K562 (cell line): ENCODE data around the gene PPP1R37. TPM values are rescaled to one million over a fixed set of nuclear protein-coding genes. Genes with fewer than 3 reads are reported as not detected.

ENCODE experiments used
- BCOR ChIP-seq: fragments of 450-650 bp; IDR thresholded peaks from 2 replicates; pipeline ENCODE4 v1.6.1; 2016
- ETV1 ChIP-seq: fragments of 450-650 bp; conservative IDR thresholded peaks from 2 replicates; pipeline ENCODE4 v1.6.1; 2016; ENCODE audit warnings: missing genetic modification characterization, control low read depth, low read depth, missing compliant biosample characterization
- FOXK2 ChIP-seq, 2 experiments: fragments of 450-650 bp; IDR thresholded peaks in 1 of 2; conservative IDR thresholded peaks in 1 of 2; 2 replicates each; pipeline ENCODE4 v1.6.1; 2016; ENCODE audit warnings: low read depth in 2 of 2, mild to moderate bottlenecking in 1 of 2
- HNRNPH1 ChIP-seq: fragments of 200-400 bp; formaldehyde crosslinking; optimal IDR thresholded peaks from 2 replicates; pipeline ENCODE3; 2017; ENCODE audit warnings: low read depth, mild to moderate bottlenecking, low read length, moderate library complexity
- KAT2B ChIP-seq: IDR thresholded peaks from one replicate; pipeline ENCODE4 v1.6.1; 2012; ENCODE audit warnings: low read depth, mild to moderate bottlenecking, control low read depth, inconsistent platforms, low read length, moderate library complexity
- KAT7 ChIP-seq: sonication (generic); formaldehyde crosslinking; IDR thresholded peaks from 2 replicates; pipeline ENCODE4 v1.8.0; 2022; ENCODE audit warnings: missing genetic modification reagents, mild to moderate bottlenecking, borderline replicate concordance
- KLF10 ChIP-seq: fragments of 250-450 bp; sonication (Bioruptor Pico); IDR thresholded peaks from 2 replicates; pipeline ENCODE4 v1.6.1; 2021; ENCODE audit warnings: matching md5 sums
- MCM3 ChIP-seq: fragments of 450-650 bp; IDR thresholded peaks from 2 replicates; pipeline ENCODE4 v1.6.1; 2016
- MTA1 ChIP-seq: fragments of 450-650 bp; IDR thresholded peaks from 2 replicates; pipeline ENCODE4 v1.6.1; 2017; ENCODE audit warnings: borderline replicate concordance
- POLR2AphosphoS2 ChIP-seq: IDR thresholded peaks from 2 replicates; pipeline ENCODE4 v1.6.1; 2012; ENCODE audit warnings: low read length, improper control_type of control experiment
- POLR2B ChIP-seq: fragments of 450-650 bp; IDR thresholded peaks from 2 replicates; pipeline ENCODE4 v1.6.1; 2018; ENCODE audit warnings: low read depth; ENCODE audit not compliant: partially characterized antibody
- SRF ChIP-seq, 2 experiments: fragments of 250-450, 450-650 bp in 1 of 2; sonication (Bioruptor Pico) in 1 of 2; sonication (generic) in 1 of 2; formaldehyde crosslinking; IDR thresholded peaks; 2 replicates each; pipeline versions ENCODE4 v1.5.0 to v1.5.1; 2020 to 2022; ENCODE audit warnings: mild to moderate bottlenecking in 1 of 2, missing genetic modification reagents in 1 of 2
- TBP ChIP-seq: optimal IDR thresholded peaks from 2 replicates; pipeline ENCODE3; 2011; ENCODE audit warnings: low read depth, low read length, improper control_type of control experiment
- TGIF2 ChIP-seq: sonication (generic); formaldehyde crosslinking; IDR thresholded peaks from 2 replicates; pipeline ENCODE4 v1.8.1; 2022; ENCODE audit warnings: mild to moderate bottlenecking, missing genetic modification reagents, moderate library complexity
- ZC3H4 ChIP-seq: sonication (generic); formaldehyde crosslinking; IDR thresholded peaks from 2 replicates; pipeline ENCODE4 v1.9.0; 2021; ENCODE audit warnings: missing genetic modification reagents, borderline replicate concordance
- ZNF232 ChIP-seq: sonication (generic); formaldehyde crosslinking; IDR thresholded peaks from 2 replicates; pipeline ENCODE4 v1.8.0; 2022; ENCODE audit warnings: mild to moderate bottlenecking, missing genetic modification reagents
- ZNF77 ChIP-seq: fragments of 250-450 bp; sonication (Bioruptor Pico); IDR thresholded peaks from 2 replicates; pipeline ENCODE4 v1.5.0; 2020
- polyA plus RNA-seq, 8 experiments: library from polyadenylated mRNA; depleted of rRNA in 4 of 8; stranded (reverse) in 5 of 8; unstranded in 3 of 8; fragments of >200 nt; fragmentation: Nextera tagmentation in 2 of 8; fragmentation: Illumina TruSeq in 1 of 8; extraction: Ambion mirVana in 2 of 8; extraction: Trizol in 1 of 8; gene quantifications; 2 replicates each; pipeline versions ENCODE4 v1.2.1 to v1.2.3, GENCODE V29; 2011 to 2014; ENCODE audit warnings: inconsistent platforms in 1 of 8, missing spikeins in 1 of 8
- total RNA-seq, 7 experiments: library from RNA; depleted of rRNA in 6 of 7; stranded (reverse); fragments of >200 nt in 6 of 7; fragmentation: Illumina TruSeq in 2 of 7; extraction: Trizol in 2 of 7; gene quantifications; 2 replicates each; pipeline versions ENCODE4 v1.2.1 to v1.2.3, GENCODE V29; 2011 to 2021; ENCODE audit warnings: low replicate concordance in 1 of 7
- TF ChIP-seq, protein P1 (sequence below): sonication (generic); formaldehyde crosslinking; IDR thresholded peaks from 2 replicates; pipeline ENCODE4 v1.8.0; 2022; ENCODE audit warnings: mild to moderate bottlenecking, low read depth, missing genetic modification reagents
- TF ChIP-seq, protein P2 (sequence below): fragments of 250-450 bp; sonication (Bioruptor Pico); IDR thresholded peaks from 2 replicates; pipeline ENCODE4 v1.9.0; 2021; ENCODE audit warnings: mild to moderate bottlenecking
- TF ChIP-seq, protein P3 (sequence below): fragments of 450-650 bp; IDR thresholded peaks from 2 replicates; pipeline ENCODE4 v1.6.1; 2018; ENCODE audit not compliant: partially characterized antibody
- TF ChIP-seq, protein P4 (sequence below): fragments of 250-450 bp; sonication (Bioruptor Pico); IDR thresholded peaks from 2 replicates; pipeline ENCODE4 v1.8.0; 2022; ENCODE audit warnings: inconsistent platforms
- TF ChIP-seq, protein P5 (sequence below): sonication (generic); IDR thresholded peaks from 2 replicates; pipeline ENCODE4 v1.6.1; 2016

The PPP1R37 gene
- total and polyA plus RNA-seq, 9 of the 15 experiments (the other 6 are each of a cell fraction or from before 2014, with no cell fraction given): 0.04 to 20.3 (median 7.3) TPM

DNA sequence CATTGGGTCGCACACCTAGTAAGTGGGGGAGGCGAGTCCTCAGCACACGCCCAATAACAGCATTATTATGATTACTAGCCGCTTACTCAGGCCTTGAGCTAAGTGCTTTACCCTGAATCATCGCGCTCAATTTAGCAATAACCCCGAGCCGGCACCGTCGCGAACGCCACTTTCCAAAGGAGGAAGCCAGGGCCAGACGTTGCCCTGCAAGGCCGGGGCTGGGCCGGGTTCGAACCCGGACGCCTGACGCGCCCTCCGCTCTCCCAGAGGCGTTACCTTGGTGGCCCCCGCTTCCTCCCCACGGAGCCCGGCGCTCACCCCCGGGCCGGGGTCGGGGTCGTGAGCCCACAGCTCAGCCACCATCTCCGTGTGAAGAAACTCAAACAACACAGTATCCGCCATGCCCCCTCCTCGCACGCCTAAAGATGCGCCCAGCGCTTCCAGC lies 84.9 kb downstream of the PPP1R37 start, which contains the start of gene TRAPPC6A (continued):
- TF ChIP-seq, protein P1, sequence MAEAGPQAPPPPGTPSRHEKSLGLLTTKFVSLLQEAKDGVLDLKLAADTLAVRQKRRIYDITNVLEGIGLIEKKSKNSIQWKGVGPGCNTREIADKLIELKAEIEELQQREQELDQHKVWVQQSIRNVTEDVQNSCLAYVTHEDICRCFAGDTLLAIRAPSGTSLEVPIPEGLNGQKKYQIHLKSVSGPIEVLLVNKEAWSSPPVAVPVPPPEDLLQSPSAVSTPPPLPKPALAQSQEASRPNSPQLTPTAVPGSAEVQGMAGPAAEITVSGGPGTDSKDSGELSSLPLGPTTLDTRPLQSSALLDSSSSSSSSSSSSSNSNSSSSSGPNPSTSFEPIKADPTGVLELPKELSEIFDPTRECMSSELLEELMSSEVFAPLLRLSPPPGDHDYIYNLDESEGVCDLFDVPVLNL (CRISPR knock-in tag): no peak
- TF ChIP-seq ZNF232 (no peak), MTA1 (no peak), KAT7 (CRISPR knock-in tag) (peak; percentile 54; the same call in 1 of the 2 replicates), ETV1 (tag) (no peak), TBP (peak; percentile 43), ZNF77 (CRISPR knock-in tag) (no peak), FOXK2 (conservative IDR thresholded peaks at IDR 0.05 in 1 of 2, IDR thresholded peaks at IDR 0.05 in 1 of 2; ENCODE audit: low read depth in 2 of 2) (no peak), KAT2B (no peak), KLF10 (CRISPR knock-in tag) (no peak), POLR2AphosphoS2 (no peak), MCM3 (no peak), ZC3H4 (CRISPR knock-in tag) (no peak), HNRNPH1 (no peak), POLR2B (peak; percentile 61), SRF (CRISPR knock-in tag; IDR thresholded peaks at IDR 0.05) (no peak), BCOR (no peak), TGIF2 (no peak)
- TF ChIP-seq, protein P2, sequence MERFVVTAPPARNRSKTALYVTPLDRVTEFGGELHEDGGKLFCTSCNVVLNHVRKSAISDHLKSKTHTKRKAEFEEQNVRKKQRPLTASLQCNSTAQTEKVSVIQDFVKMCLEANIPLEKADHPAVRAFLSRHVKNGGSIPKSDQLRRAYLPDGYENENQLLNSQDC: no peak
- TF ChIP-seq, protein P3, sequence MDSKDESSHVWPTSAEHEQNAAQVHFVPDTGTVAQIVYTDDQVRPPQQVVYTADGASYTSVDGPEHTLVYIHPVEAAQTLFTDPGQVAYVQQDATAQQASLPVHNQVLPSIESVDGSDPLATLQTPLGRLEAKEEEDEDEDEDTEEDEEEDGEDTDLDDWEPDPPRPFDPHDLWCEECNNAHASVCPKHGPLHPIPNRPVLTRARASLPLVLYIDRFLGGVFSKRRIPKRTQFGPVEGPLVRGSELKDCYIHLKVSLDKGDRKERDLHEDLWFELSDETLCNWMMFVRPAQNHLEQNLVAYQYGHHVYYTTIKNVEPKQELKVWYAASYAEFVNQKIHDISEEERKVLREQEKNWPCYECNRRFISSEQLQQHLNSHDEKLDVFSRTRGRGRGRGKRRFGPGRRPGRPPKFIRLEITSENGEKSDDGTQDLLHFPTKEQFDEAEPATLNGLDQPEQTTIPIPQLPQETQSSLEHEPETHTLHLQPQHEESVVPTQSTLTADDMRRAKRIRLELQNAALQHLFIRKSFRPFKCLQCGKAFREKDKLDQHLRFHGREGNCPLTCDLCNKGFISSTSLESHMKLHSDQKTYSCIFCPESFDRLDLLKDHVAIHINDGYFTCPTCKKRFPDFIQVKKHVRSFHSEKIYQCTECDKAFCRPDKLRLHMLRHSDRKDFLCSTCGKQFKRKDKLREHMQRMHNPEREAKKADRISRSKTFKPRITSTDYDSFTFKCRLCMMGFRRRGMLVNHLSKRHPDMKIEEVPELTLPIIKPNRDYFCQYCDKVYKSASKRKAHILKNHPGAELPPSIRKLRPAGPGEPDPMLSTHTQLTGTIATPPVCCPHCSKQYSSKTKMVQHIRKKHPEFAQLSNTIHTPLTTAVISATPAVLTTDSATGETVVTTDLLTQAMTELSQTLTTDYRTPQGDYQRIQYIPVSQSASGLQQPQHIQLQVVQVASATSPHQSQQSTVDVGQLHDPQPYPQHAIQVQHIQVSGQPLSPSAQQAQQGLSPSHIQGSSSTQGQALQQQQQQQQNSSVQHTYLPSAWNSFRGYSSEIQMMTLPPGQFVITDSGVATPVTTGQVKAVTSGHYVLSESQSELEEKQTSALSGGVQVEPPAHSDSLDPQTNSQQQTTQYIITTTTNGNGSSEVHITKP: no peak
- TF ChIP-seq, protein P4, sequence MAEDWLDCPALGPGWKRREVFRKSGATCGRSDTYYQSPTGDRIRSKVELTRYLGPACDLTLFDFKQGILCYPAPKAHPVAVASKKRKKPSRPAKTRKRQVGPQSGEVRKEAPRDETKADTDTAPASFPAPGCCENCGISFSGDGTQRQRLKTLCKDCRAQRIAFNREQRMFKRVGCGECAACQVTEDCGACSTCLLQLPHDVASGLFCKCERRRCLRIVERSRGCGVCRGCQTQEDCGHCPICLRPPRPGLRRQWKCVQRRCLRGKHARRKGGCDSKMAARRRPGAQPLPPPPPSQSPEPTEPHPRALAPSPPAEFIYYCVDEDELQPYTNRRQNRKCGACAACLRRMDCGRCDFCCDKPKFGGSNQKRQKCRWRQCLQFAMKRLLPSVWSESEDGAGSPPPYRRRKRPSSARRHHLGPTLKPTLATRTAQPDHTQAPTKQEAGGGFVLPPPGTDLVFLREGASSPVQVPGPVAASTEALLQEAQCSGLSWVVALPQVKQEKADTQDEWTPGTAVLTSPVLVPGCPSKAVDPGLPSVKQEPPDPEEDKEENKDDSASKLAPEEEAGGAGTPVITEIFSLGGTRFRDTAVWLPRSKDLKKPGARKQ (CRISPR knock-in tag): no peak
- TF ChIP-seq, protein P5, sequence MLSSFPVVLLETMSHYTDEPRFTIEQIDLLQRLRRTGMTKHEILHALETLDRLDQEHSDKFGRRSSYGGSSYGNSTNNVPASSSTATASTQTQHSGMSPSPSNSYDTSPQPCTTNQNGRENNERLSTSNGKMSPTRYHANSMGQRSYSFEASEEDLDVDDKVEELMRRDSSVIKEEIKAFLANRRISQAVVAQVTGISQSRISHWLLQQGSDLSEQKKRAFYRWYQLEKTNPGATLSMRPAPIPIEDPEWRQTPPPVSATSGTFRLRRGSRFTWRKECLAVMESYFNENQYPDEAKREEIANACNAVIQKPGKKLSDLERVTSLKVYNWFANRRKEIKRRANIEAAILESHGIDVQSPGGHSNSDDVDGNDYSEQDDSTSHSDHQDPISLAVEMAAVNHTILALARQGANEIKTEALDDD: peak; percentile 46; the same call in 1 of the 2 replicates
